Trophoblast cell (in vitro differentiated cells and primary cell): ENCODE results near the gene ATP6AP2.

Experiments
- DNase-seq, 2 donors: peaks; one replicate each; pipeline ENCODE4 v3.0.0-alpha.2; 2016
- H2AFZ ChIP-seq: 2 replicates; pipeline ENCODE4 v1.6.1; 2013; ENCODE audit warnings: low read length, moderate library complexity, mild to moderate bottlenecking; ENCODE audit not compliant: insufficient read depth, poor library complexity
- H2AK5ac ChIP-seq: 2 replicates; pipeline ENCODE4 v1.6.1; 2013; ENCODE audit warnings: mild to moderate bottlenecking, low read length
- H2BK120ac ChIP-seq: 2 replicates; pipeline ENCODE4 v1.6.1; 2013; ENCODE audit warnings: low read length, mild to moderate bottlenecking, moderate library complexity; ENCODE audit not compliant: insufficient read depth, poor library complexity
- H2BK12ac ChIP-seq: 2 replicates; pipeline ENCODE4 v1.6.1; 2013; ENCODE audit warnings: mild to moderate bottlenecking, low read length, moderate library complexity
- H2BK5ac ChIP-seq: 2 replicates; pipeline ENCODE4 v1.6.1; 2013; ENCODE audit warnings: low read length, low read depth, moderate library complexity, mild to moderate bottlenecking; ENCODE audit not compliant: poor library complexity
- H3K14ac ChIP-seq: 2 replicates; pipeline ENCODE4 v1.6.1; 2013; ENCODE audit warnings: mild to moderate bottlenecking, low read length
- H3K18ac ChIP-seq: 2 replicates; pipeline ENCODE4 v1.6.1; 2013; ENCODE audit warnings: mild to moderate bottlenecking, low read length
- H3K23ac ChIP-seq: 2 replicates; pipeline ENCODE4 v1.6.1; 2013; ENCODE audit warnings: low read length
- H3K27ac ChIP-seq: 2 replicates; pipeline ENCODE4 v1.5.1; 2013; ENCODE audit warnings: low read depth, mild to moderate bottlenecking, inconsistent platforms, low read length, moderate library complexity
- H3K27me3 ChIP-seq: 2 replicates; pipeline ENCODE4 v1.6.1; 2013; ENCODE audit warnings: inconsistent platforms, mild to moderate bottlenecking, low read length, moderate library complexity; ENCODE audit not compliant: insufficient read depth
- H3K36me3 ChIP-seq, 2 experiments: 1 replicate in 1 of 2; 2 replicates in 1 of 2; pipeline ENCODE4 v1.6.1; 2013; ENCODE audit warnings: low read length in 2 of 2, mild to moderate bottlenecking in 2 of 2, moderate library complexity in 1 of 2; ENCODE audit not compliant: insufficient read depth in 2 of 2, control insufficient read depth in 1 of 2
- H3K4ac ChIP-seq: 2 replicates; pipeline ENCODE4 v1.6.1; 2013; ENCODE audit warnings: low read depth, mild to moderate bottlenecking, low read length, moderate library complexity
- H3K4me1 ChIP-seq, 2 experiments: 1 replicate in 1 of 2; 2 replicates in 1 of 2; pipeline ENCODE4 v1.6.1; 2013; ENCODE audit warnings: low read length in 2 of 2, mild to moderate bottlenecking in 2 of 2, moderate library complexity in 1 of 2; ENCODE audit not compliant: insufficient read depth in 2 of 2, control insufficient read depth in 1 of 2
- H3K4me2 ChIP-seq: 2 replicates; pipeline ENCODE4 v1.6.1; 2013; ENCODE audit warnings: inconsistent platforms, mild to moderate bottlenecking, low read length, moderate library complexity
- H3K4me3 ChIP-seq: 2 replicates; pipeline ENCODE4 v1.5.1; 2013; ENCODE audit warnings: mild to moderate bottlenecking, low read depth, low read length, inconsistent platforms
- H3K79me1 ChIP-seq: one replicate; pipeline ENCODE4 v1.6.1; 2013; ENCODE audit warnings: low read length
- H3K79me2 ChIP-seq: 2 replicates; pipeline ENCODE4 v1.6.1; 2013; ENCODE audit warnings: low read length, mild to moderate bottlenecking; ENCODE audit not compliant: control insufficient read depth, insufficient read depth, poor library complexity
- H3K9ac ChIP-seq: 2 replicates; pipeline ENCODE4 v1.6.1; 2013; ENCODE audit warnings: mild to moderate bottlenecking, low read length
- H3K9me3 ChIP-seq: 2 replicates; pipeline ENCODE4 v1.6.1; 2013; ENCODE audit warnings: low read depth, mild to moderate bottlenecking, control low read depth, inconsistent platforms, low read length; ENCODE audit not compliant: insufficient read depth
- H4K12ac ChIP-seq: 2 replicates; pipeline ENCODE4 v1.6.1; 2013; ENCODE audit warnings: low read depth, mild to moderate bottlenecking, low read length, moderate library complexity
- H4K8ac ChIP-seq: 2 replicates; pipeline ENCODE4 v1.6.1; 2013; ENCODE audit warnings: low read depth, mild to moderate bottlenecking, low read length, moderate library complexity
- H4K91ac ChIP-seq: one replicate; pipeline ENCODE4 v1.6.1; 2013; ENCODE audit warnings: low read depth, mild to moderate bottlenecking, low read length, moderate library complexity
- WGBS: extraction: QIAGEN DNeasy Blood & Tissue Kit; methylation state at CpG from one replicate; pipeline ENCODE4 v1.1.7; 2013; ENCODE audit warnings: missing lambda C conversion rate; ENCODE audit not compliant: insufficient read length, insufficient coverage; ENCODE audit errors: extremely low coverage; 5-methylcytosine and 5-hydroxymethylcytosine counted together

ATP6AP2 gene

GRCh38 chrX:40647307-40648197 is 66.8 kb downstream of the ATP6AP2 start, which contains the start of gene CXorf38:
TSS of gene CXorf38 (minus strand) at chrX:40647561. CDS start at chrX:40647520, 41 bp downstream.
- H2BK120ac ChIP-seq: peak within 1 kb of the TSS; percentile 55
- H3K79me2 ChIP-seq: peaks cover 14% of the 10 kb centered on the region
- no peaks in the 10 kb centered on the region for H3K27me3 ChIP-seq
- H4K91ac ChIP-seq: peak within 1 kb of the TSS; percentile 35
- H2BK5ac ChIP-seq: peak within 1 kb of the TSS; percentile 46
- H3K4me2 ChIP-seq: peak within 1 kb of the TSS; percentile 91
- WGBS: no CpG with 5 or more reads among the region's 66 CpGs
- H3K9ac ChIP-seq: peak within 1 kb of the TSS; percentile 76
- H3K18ac ChIP-seq: peak within 1 kb of the TSS; percentile 85
- peak within 1 kb of the TSS; percentile 75 for H4K8ac ChIP-seq
- H3K23ac ChIP-seq: no peak within 1 kb of the TSS
- peak within 1 kb of the TSS; percentile 73 for H3K14ac ChIP-seq
- H2AK5ac ChIP-seq: no peak within 1 kb of the TSS
- H3K4me1 ChIP-seq: peaks cover 3 to 5% of the 10 kb centered on the region in 2 experiments
- peak within 1 kb of the TSS; percentile 64 for H3K4ac ChIP-seq
- H3K79me1 ChIP-seq: peaks cover 5% of the 10 kb centered on the region
- H3K9me3 ChIP-seq: no peaks in the 10 kb centered on the region
- peak within 1 kb of the TSS; percentile 51 for H3K27ac ChIP-seq
- H3K36me3 ChIP-seq: peaks cover 2 to 4% of the 10 kb centered on the region in 2 experiments
- DNase-seq: peak; percentile 83 to 97
- H3K4me3 ChIP-seq: peak within 1 kb of the TSS; percentile 90
- H4K12ac ChIP-seq: peak within 1 kb of the TSS; percentile 44
- peak within 1 kb of the TSS; percentile 97 for H2AFZ ChIP-seq
- H2BK12ac ChIP-seq: no peak within 1 kb of the TSS

DNA sequence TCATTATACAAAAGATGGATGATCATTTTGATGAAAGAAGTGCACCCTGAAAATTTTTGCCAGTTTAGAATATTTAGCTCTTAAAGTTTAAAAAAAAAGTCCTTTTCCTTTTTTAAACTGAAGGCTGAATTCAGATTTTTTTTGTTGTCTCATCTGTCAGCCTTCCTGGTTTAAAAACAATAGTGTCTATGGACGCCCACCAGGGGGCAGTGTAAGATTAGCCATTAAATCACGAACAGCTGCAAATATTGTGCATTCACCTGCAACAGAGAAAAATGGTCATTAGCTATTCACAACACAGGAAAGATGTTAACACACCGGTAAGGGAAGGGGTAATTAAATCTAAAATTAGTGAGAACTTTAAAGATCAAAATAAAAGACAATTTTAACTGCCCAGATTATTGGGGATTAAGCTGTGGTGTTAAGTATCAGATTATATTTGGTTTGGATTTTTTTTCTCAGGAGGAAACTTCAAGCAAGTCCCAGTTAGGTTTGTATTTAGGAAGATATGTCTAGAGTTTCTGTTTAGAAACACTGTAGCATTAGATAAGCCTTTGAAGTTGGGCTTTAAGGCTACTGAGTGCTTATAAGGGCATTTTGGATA is 71.0 kb downstream of the ATP6AP2 start:
- Histone ChIP-seq H3K36me3 (peaks cover 3 to 6% of the 10 kb centered on the region in 2 experiments), H3K27ac (no peak overlapping the region), H3K4me3 (no peak overlapping the region), H3K79me1 (peaks cover 5% of the 10 kb centered on the region), H3K27me3 (no peaks in the 10 kb centered on the region), H3K4me1 (no peaks in the 10 kb centered on the region), H2BK5ac (no peak overlapping the region), H2AK5ac (no peak overlapping the region), H3K9ac (no peak overlapping the region), H4K91ac (no peak overlapping the region), H4K12ac (no peak overlapping the region), H2BK12ac (no peak overlapping the region), H3K18ac (no peak overlapping the region), H3K79me2 (peaks cover 5% of the 10 kb centered on the region), H3K14ac (no peak overlapping the region), H4K8ac (no peak overlapping the region), H3K9me3 (no peaks in the 10 kb centered on the region), H2AFZ (no peak overlapping the region), H3K23ac (no peak overlapping the region), H3K4me2 (no peak overlapping the region), H3K4ac (no peak overlapping the region), H2BK120ac (no peak overlapping the region)
- peak; percentile 46 to 84 for DNase-seq
- no CpG with 5 or more reads among the region's 3 CpGs for WGBS

DNA sequence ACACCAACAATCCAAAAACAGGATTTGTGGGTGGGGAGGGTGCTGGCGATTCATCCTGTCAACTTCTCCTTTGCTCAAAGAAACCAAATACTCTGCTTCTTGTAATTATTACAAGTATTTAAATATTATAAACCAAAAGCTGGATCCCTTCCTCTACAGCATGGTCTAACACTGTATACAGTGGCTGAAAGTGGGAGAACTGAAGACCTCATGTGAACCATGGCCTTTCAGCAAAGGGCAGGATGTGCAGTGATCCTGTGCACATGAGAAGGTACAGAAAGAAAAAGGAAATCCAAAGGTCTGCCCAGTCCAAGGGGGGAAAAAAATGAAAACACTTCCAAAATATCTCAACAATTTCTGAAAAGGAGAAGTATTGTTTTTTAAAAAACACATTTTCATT is 71.9 kb downstream of the ATP6AP2 start:
- H3K4me2 ChIP-seq: no peak overlapping the region
- no peak overlapping the region for H3K4me3 ChIP-seq
- H3K23ac ChIP-seq: no peak overlapping the region
- WGBS: no CpG with 5 or more reads among the region's 1 CpG
- no peaks in the 10 kb centered on the region for H3K4me1 ChIP-seq
- no peak overlapping the region for H3K18ac ChIP-seq
- H3K14ac ChIP-seq: no peak overlapping the region
- no peak overlapping the region for H3K4ac ChIP-seq
- H3K27me3 ChIP-seq: no peaks in the 10 kb centered on the region
- H2BK12ac ChIP-seq: no peak overlapping the region
- H2AFZ ChIP-seq: no peak overlapping the region
- DNase-seq: no peak
- no peaks in the 10 kb centered on the region for H3K9me3 ChIP-seq
- H3K79me2 ChIP-seq: no peaks in the 10 kb centered on the region
- no peak overlapping the region for H4K8ac ChIP-seq
- no peaks in the 10 kb centered on the region for H3K79me1 ChIP-seq
- H4K91ac ChIP-seq: no peak overlapping the region
- H2BK5ac ChIP-seq: no peak overlapping the region
- H3K36me3 ChIP-seq: peaks cover 6 to 11% of the 10 kb centered on the region in 2 experiments
- H3K9ac ChIP-seq: no peak overlapping the region
- H3K27ac ChIP-seq: no peak overlapping the region
- H2AK5ac ChIP-seq: no peak overlapping the region
- H2BK120ac ChIP-seq: no peak overlapping the region
- no peak overlapping the region for H4K12ac ChIP-seq

DNA sequence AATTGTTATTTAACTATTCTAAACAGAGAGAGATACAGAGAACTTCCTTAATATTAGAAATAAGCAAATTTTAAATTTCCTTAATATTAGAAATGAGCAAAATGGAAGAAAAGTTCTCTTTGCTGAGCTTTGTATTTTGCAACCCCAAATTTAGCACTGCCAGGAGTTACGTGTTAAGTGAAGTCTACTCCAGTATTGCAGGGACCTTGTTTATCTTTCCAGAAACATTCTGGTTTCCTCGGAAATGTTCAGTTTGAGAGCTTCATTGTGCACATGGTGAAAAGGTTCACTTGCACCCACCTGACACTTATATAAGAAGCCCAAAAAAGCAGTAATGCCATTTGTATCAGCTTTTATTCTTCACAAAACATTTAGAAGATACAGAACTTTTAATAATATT is 72.8 kb downstream of the ATP6AP2 start:
- Histone ChIP-seq H4K8ac (no peak overlapping the region), H2AFZ (no peak overlapping the region), H3K4me2 (no peak overlapping the region), H3K4ac (no peak overlapping the region), H4K12ac (no peak overlapping the region), H3K36me3 (peaks cover 10 to 11% of the 10 kb centered on the region in 2 experiments), H3K18ac (no peak overlapping the region), H3K14ac (no peak overlapping the region), H2AK5ac (no peak overlapping the region), H3K9me3 (no peaks in the 10 kb centered on the region), H3K4me3 (no peak overlapping the region), H3K27me3 (no peaks in the 10 kb centered on the region), H3K79me2 (no peaks in the 10 kb centered on the region), H3K23ac (no peak overlapping the region), H4K91ac (no peak overlapping the region), H3K4me1 (no peaks in the 10 kb centered on the region), H3K9ac (no peak overlapping the region), H2BK12ac (no peak overlapping the region), H2BK120ac (no peak overlapping the region), H3K27ac (no peak overlapping the region), H2BK5ac (no peak overlapping the region), H3K79me1 (no peaks in the 10 kb centered on the region)
- DNase-seq: no peak
- no CpG with 5 or more reads among the region's 2 CpGs for WGBS
